Sigmoid colon (tissue), 4 donors: Measurements from ENCODE around the gene TMC8.

Source experiments
- POLR2AphosphoS5 ChIP-seq, 4 donors: sonication (generic); formaldehyde crosslinking; IDR thresholded peaks; one replicate each; pipeline ENCODE4 v1.6.1; 2017; ENCODE audit warnings: antibody characterized with exemption in 4 of 4
- TF ChIP-seq, protein P1 (sequence below), 4 experiments: fragments of 450-650 bp in 3 of 4; fragments of 200-600 bp in 1 of 4; IDR thresholded peaks; one replicate each; pipeline ENCODE4 v1.5.1; 2016 to 2019; ENCODE audit warnings: antibody characterized with exemption in 4 of 4, mild to moderate bottlenecking in 3 of 4, moderate library complexity in 2 of 4

DNA sequence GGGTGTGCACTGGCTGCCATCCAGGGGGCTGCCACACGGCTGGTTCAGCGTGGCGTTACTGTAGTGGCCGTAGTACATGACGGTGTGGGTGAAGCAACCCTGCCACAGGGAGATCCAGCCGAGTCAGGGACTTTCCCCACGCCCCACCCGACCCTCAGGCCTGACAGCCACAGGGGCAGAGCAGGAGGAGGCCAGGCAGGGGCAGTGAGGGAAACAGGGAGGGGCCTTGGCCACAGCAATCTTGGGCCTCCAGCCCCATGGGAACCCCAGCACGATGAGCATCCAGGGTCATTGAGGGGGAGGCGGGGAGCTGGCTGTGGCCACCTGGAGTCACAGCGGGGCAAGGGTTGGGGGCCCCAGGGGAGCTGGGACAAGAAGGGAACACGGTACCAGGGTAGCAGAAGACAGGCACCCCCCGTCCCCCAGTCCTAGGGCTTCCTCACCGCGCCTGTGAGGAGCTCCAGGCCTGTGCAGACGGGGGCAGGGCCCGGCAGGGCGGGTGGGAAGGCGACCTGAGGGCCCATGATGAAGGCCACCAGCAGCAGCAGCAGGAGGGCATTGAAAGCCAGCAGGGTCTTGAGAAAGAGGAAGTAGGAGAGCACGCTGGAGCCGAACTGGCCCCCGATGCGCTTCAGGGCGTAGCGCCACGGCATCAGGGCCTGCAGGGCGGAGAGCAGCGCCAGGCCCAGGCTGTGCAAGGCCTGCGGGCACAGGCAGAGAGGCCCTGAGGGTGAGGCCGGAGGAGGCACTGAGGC, 6.3 kb upstream of the TMC8 start:
- TF ChIP-seq, protein P1, sequence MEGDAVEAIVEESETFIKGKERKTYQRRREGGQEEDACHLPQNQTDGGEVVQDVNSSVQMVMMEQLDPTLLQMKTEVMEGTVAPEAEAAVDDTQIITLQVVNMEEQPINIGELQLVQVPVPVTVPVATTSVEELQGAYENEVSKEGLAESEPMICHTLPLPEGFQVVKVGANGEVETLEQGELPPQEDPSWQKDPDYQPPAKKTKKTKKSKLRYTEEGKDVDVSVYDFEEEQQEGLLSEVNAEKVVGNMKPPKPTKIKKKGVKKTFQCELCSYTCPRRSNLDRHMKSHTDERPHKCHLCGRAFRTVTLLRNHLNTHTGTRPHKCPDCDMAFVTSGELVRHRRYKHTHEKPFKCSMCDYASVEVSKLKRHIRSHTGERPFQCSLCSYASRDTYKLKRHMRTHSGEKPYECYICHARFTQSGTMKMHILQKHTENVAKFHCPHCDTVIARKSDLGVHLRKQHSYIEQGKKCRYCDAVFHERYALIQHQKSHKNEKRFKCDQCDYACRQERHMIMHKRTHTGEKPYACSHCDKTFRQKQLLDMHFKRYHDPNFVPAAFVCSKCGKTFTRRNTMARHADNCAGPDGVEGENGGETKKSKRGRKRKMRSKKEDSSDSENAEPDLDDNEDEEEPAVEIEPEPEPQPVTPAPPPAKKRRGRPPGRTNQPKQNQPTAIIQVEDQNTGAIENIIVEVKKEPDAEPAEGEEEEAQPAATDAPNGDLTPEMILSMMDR (IDR thresholded peaks at IDR 0.05), result no peak
- TF ChIP-seq POLR2AphosphoS5 (IDR thresholded peaks at IDR 0.05), result no peak
